ENCODE results near the gene NPAP1. TPM values are rescaled to one million over a fixed set of nuclear protein-coding genes. Genes with fewer than 3 reads are reported as not detected.
"Not testable (repeated sequence)": the region's sequence is repeated elsewhere in the genome, so short reads cannot be mapped to it uniquely, and the experiment has no call there.

The NPAP1 gene
- polyA plus RNA-seq, 3 donors, result not detected

DNA sequence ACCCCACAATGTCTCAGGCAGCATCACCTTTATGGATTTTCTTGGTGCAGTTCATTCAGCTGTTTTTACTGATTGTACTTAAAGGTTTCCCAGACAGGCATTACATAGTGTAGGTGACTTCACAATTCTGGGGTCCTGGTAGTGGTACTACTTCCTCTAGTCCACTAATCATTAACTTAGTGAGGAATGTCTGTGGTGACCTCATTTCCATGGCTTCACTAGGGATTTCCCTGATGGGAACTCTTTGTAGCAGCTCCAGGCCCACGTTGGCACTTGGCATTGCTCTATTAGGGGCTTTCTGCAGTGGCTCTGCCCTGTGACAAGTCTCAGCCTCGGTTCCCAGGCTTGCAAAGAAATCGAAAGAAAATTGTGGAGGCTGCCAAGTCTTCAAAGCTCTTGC, 48.1 kb upstream of the NPAP1 start:
- no peak overlapping the region for H3K4me3 ChIP-seq (replicated peaks in 1 of 3; ENCODE audit: low read depth in 2 of 3, low read length in 3 of 3)
- intact Hi-C loops (cut with micrococcal nuclease), result no loop called here

DNA sequence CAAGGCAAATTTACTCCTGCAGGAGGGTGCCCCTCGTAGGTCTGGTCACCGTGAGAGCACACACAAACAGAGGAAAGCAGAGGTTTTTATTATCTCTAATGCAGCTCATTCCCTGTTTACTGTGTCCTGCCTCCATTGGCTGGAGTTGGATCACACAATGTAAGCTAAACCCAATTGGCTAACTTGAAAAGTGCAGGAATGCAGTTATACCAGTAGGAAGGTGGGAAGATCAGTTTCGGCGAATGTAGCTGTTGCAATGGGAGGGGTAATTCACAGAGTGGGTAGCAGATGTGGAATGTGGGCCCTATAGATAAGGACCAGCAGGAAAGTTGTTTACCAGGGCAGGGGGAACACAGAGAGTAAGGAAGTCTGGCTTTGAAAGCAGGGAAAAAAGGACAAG, 42.5 kb upstream of the NPAP1 start:
- Histone ChIP-seq H3K36me3 (replicated peaks in 1 of 2; ENCODE audit: control insufficient read depth in 1 of 2, insufficient read depth in 2 of 2, low read length in 2 of 2) (no peaks in the 10 kb centered on the region), H3K27me3 (ENCODE audit: control insufficient read depth in 2 of 2, insufficient read depth in 2 of 2, low read length in 2 of 2) (no peaks in the 10 kb centered on the region), H3K9me3 (replicated peaks in 1 of 2; ENCODE audit: control insufficient read depth in 1 of 2, insufficient read depth in 1 of 2, low read length in 2 of 2) (peaks cover 25 to 37% of the 10 kb centered on the region in 2 donors), H3K27ac (ENCODE audit: low read depth in 1 of 2, low read length in 2 of 2) (no peak overlapping the region), H3K9ac (ENCODE audit: insufficient read depth, low read length, poor library complexity, severe bottlenecking) (no peak overlapping the region), H3K79me2 (ENCODE audit: insufficient read depth, low read length) (no peaks in the 10 kb centered on the region), H4K20me1 (ENCODE audit: insufficient read depth, low read length) (no peaks in the 10 kb centered on the region), H2AFZ (ENCODE audit: insufficient read depth, low read depth, low read length, poor library complexity, severe bottlenecking) (no peak overlapping the region), H3K4me1 (ENCODE audit: control insufficient read depth in 1 of 2, insufficient read depth in 2 of 2, low read length in 2 of 2) (no peaks in the 10 kb centered on the region), H3K4me3 (replicated peaks in 1 of 3; ENCODE audit: low read depth in 2 of 3, low read length in 3 of 3) (no peak overlapping the region), H3K4me2 (replicated peaks; ENCODE audit: extremely low read depth, low read length, poor library complexity, severe bottlenecking) (no peak overlapping the region)
- no peak overlapping the region for H3K4me3 Mint-ChIP-seq
- no peaks in the 10 kb centered on the region for H3K4me1 Mint-ChIP-seq
- H3K27ac Mint-ChIP-seq, result no peak overlapping the region
- WGBS (ENCODE audit: insufficient coverage), result 96% methylated on average over 4 of the region's 4 CpGs
- intact Hi-C loops (cut with micrococcal nuclease), result no loop called here
- H3K36me3 Mint-ChIP-seq, result no peaks in the 10 kb centered on the region
- peaks cover 0 to 5% (median 0%) of the 10 kb centered on the region in 3 donors for H3K27me3 Mint-ChIP-seq (ENCODE audit: low read depth in 3 of 3)
- H3K9me3 Mint-ChIP-seq, result peaks cover 13 to 35% (median 24%) of the 10 kb centered on the region in 7 donors
- TF ChIP-seq, protein P1, sequence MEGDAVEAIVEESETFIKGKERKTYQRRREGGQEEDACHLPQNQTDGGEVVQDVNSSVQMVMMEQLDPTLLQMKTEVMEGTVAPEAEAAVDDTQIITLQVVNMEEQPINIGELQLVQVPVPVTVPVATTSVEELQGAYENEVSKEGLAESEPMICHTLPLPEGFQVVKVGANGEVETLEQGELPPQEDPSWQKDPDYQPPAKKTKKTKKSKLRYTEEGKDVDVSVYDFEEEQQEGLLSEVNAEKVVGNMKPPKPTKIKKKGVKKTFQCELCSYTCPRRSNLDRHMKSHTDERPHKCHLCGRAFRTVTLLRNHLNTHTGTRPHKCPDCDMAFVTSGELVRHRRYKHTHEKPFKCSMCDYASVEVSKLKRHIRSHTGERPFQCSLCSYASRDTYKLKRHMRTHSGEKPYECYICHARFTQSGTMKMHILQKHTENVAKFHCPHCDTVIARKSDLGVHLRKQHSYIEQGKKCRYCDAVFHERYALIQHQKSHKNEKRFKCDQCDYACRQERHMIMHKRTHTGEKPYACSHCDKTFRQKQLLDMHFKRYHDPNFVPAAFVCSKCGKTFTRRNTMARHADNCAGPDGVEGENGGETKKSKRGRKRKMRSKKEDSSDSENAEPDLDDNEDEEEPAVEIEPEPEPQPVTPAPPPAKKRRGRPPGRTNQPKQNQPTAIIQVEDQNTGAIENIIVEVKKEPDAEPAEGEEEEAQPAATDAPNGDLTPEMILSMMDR (IDR thresholded peaks at IDR 0.05), result no peak
- DNase-seq, result no peak

More for the DNA sequence above, 48.1 kb upstream of the NPAP1 start:
- no peak for DNase-seq
- Histone ChIP-seq H2AFZ (ENCODE audit: insufficient read depth, low read depth, low read length, poor library complexity, severe bottlenecking) (no peak overlapping the region), H3K9ac (ENCODE audit: insufficient read depth, low read length, poor library complexity, severe bottlenecking) (no peak overlapping the region), H3K4me1 (ENCODE audit: control insufficient read depth in 1 of 2, insufficient read depth in 2 of 2, low read length in 2 of 2) (no peaks in the 10 kb centered on the region), H3K36me3 (replicated peaks in 1 of 2; ENCODE audit: control insufficient read depth in 1 of 2, insufficient read depth in 2 of 2, low read length in 2 of 2) (no peaks in the 10 kb centered on the region), H3K4me2 (replicated peaks; ENCODE audit: extremely low read depth, low read length, poor library complexity, severe bottlenecking) (no peak overlapping the region), H3K79me2 (ENCODE audit: insufficient read depth, low read length) (no peaks in the 10 kb centered on the region), H4K20me1 (ENCODE audit: insufficient read depth, low read length) (no peaks in the 10 kb centered on the region), H3K27me3 (ENCODE audit: control insufficient read depth in 2 of 2, insufficient read depth in 2 of 2, low read length in 2 of 2) (no peaks in the 10 kb centered on the region), H3K9me3 (replicated peaks in 1 of 2; ENCODE audit: control insufficient read depth in 1 of 2, insufficient read depth in 1 of 2, low read length in 2 of 2) (peaks cover 32 to 55% of the 10 kb centered on the region in 2 donors), H3K27ac (ENCODE audit: low read depth in 1 of 2, low read length in 2 of 2) (no peak overlapping the region)
- Mint-ChIP-seq H3K27ac (no peak overlapping the region), H3K36me3 (no peaks in the 10 kb centered on the region), H3K27me3 (ENCODE audit: low read depth in 3 of 3) (peaks cover 0 to 4% (median 0%) of the 10 kb centered on the region in 3 donors), H3K4me1 (no peaks in the 10 kb centered on the region), H3K9me3 (peaks cover 11 to 39% (median 21%) of the 10 kb centered on the region in 7 donors), H3K4me3 (no peak overlapping the region)
- 50% methylated on average over 1 of the region's 3 CpGs for WGBS (ENCODE audit: insufficient coverage)
- TF ChIP-seq, protein P1 (IDR thresholded peaks at IDR 0.05), result no peak

DNA sequence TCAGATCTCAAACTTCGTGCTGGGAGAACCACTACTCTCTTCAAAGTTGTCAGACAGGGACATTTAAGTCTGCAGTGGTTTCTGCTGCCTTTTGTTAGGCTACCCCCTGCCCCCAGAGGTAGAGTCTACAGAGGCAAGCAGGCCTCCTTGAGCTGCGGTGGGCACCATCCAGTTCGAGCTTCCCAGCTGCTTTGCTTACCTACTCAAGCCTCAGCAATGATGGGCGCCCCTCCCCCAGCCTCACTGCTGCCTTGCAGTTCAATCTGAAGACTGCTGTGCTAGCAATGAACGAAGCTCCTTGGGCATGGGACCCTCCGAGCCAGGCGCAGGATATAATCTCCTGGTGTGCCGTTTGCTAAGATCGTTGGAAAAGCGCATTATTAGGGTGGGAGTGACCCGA, 36.2 kb upstream of the NPAP1 start:
- H3K4me1 Mint-ChIP-seq; intact Hi-C loops (cut with micrococcal nuclease): not testable (repeated sequence)

More for the DNA sequence above, 36.2 kb upstream of the NPAP1 start:
- not testable (repeated sequence) for H3K79me2 ChIP-seq (ENCODE audit: insufficient read depth, low read length); H3K27ac ChIP-seq (ENCODE audit: low read depth in 1 of 2, low read length in 2 of 2); H3K36me3 ChIP-seq (replicated peaks in 1 of 2; ENCODE audit: control insufficient read depth in 1 of 2, insufficient read depth in 2 of 2, low read length in 2 of 2); H3K27me3 ChIP-seq (ENCODE audit: control insufficient read depth in 2 of 2, insufficient read depth in 2 of 2, low read length in 2 of 2); DNase-seq; H3K27ac Mint-ChIP-seq; H3K9ac ChIP-seq (ENCODE audit: insufficient read depth, low read length, poor library complexity, severe bottlenecking); H3K4me2 ChIP-seq (replicated peaks; ENCODE audit: extremely low read depth, low read length, poor library complexity, severe bottlenecking); H3K4me3 ChIP-seq (replicated peaks in 1 of 3; ENCODE audit: low read depth in 2 of 3, low read length in 3 of 3); H3K36me3 Mint-ChIP-seq; H3K27me3 Mint-ChIP-seq (ENCODE audit: low read depth in 3 of 3); H3K4me1 ChIP-seq (ENCODE audit: control insufficient read depth in 1 of 2, insufficient read depth in 2 of 2, low read length in 2 of 2); H2AFZ ChIP-seq (ENCODE audit: insufficient read depth, low read depth, low read length, poor library complexity, severe bottlenecking); H4K20me1 ChIP-seq (ENCODE audit: insufficient read depth, low read length); H3K4me3 Mint-ChIP-seq
- peaks cover 13 to 33% (median 25%) of the 10 kb centered on the region in 7 donors for H3K9me3 Mint-ChIP-seq
- peaks cover 24 to 27% of the 10 kb centered on the region in 2 donors for H3K9me3 ChIP-seq (replicated peaks in 1 of 2; ENCODE audit: control insufficient read depth in 1 of 2, insufficient read depth in 1 of 2, low read length in 2 of 2)
- 95% methylated on average over 8 of the region's 11 CpGs for WGBS (ENCODE audit: insufficient coverage)
